Stimulated activated CD8-positive, alpha-beta memory T cell treated with anti-CD3 and anti-CD28 coated beads, Interleukin-4, amount 100 ng/mL, for 48 hours (primary cell): Measurements from ENCODE around the gene PTPRD.

Experiments used
- DNase-seq: peaks from one replicate; pipeline ENCODE4 v3.0.0-alpha.2; 2020

PTPRD gene

DNA sequence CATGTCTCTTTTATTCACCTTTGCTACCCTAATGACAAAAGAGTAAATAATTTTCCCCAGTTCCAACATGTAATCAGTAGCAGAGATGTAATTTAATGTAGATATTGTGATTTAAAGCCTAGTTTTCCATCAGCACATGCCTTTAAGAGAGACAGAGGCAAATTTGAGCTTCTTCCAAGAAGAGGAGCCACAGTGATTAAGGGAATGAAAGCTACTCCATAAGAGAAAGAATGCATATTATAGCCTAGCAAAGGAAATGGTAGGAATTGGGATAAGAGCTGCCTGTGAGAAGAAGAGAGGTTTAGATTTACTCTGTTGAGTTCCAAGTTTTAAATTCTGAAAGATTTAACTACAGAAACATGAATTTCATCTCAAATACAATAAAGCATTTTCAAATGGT lies 2222.2 kb downstream of the PTPRD start:
- DNase-seq: no peak

DNA sequence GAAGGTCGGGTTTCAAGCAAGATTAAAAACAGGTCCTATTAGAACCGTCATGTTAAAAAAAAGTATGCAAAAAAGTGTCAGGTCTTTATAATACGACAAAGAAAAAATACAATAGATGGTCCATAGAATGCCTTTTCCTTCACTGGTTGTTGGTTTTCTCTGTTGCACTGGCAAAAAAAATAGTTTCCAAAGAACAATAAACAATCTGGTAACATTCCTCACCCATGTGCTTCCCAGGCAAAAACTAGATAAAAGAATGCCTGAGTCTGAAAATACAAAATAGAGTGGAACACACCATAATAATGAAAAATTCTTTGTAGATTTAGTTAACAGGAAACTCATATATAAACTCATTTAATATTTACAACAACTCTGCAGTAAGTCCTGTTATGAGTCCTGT lies 2223.3 kb downstream of the PTPRD start:
- DNase-seq: no peak

DNA sequence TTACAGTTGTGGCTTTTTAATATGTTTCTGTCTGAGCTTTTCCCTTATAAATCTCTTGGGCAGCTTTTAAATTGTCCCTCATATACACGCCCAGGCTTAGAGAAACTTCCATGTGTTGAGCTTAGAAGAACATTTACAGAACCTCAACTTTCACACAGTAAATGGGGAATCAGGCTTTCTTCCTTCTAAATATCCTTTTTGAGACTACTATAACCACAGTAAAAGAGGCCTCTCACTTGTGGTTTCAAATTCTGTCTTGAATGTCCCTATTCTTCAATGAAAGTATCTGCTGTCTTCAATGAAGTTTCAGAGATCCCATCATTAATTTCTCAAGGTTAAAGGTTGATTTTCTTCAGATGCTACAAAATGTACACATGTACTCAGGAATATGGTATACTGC lies 2224.7 kb downstream of the PTPRD start:
- DNase-seq: no peak

DNA sequence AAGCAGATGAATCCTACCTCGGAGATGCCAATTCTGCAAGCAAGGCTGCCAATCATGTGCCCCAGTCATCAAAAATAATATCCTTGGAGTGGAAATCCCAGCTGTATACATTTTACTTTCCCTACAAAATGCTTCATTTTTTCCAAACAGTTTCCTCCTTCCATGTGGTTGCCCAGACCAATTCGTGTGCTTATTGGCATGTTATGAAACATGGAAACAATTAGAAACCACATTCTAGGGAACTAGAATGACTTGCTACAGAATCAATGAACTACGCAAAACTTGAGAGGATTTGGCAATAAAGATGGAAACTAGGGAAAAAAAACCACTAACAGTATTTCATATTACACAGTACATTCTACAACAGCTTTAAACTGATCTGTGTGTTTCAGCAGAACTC lies 2228.7 kb downstream of the PTPRD start:
- DNase-seq: no peak

DNA sequence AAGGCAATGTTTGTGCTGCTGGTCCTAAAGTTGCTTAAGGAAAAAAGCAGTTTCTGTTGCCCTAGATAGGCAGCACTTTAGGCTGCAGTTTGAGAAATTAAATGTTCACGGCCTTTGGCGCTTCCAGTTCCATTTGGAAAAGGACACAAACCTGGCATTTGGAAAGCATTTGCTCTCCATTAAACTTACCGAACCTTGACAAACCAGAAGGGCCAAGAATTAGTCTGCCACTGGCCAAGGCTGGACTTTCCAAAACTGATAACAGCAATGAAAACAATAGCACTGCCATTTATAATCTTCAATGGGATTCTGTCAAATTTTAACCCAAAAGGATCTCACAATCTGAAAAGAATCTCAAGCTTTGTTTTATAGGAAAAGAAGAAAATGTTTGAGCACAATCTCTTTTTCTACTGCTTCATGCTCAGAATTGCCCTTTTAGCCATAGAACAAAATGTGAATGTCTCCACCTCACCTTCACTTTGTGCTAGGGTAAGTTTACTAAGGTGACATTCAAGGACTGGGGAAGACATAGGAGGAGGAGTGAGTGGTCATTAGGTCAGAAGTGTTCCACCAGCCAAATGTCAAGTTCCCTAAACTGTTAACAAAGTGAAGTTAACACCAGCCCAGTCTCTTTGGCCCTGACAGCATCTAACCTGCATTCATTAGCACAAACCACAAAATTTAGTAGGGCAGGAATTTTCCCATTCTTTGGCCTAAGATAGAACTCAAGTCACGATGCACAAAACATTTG lies 2229.8 kb downstream of the PTPRD start:
- DNase-seq: no peak

DNA sequence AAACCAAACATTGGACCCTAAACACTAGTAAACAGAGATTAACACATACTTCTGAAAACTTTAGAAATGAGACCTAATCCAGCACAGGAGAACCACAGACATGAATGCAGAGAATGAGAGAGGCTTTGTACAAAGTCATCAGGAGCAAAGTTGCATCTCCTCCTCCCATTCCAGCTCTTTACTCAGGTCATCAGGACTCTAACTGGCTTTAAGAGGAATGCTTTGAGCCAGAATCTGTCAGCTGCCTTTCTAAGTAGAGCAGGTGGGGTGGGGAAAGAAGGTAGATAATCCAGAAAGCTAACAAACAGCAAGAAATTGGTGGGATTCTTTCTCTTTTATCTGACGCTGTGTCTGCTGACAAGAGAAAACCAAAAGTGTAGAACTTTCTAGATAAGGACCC lies 2230.5 kb downstream of the PTPRD start:
- DNase-seq: no peak

DNA sequence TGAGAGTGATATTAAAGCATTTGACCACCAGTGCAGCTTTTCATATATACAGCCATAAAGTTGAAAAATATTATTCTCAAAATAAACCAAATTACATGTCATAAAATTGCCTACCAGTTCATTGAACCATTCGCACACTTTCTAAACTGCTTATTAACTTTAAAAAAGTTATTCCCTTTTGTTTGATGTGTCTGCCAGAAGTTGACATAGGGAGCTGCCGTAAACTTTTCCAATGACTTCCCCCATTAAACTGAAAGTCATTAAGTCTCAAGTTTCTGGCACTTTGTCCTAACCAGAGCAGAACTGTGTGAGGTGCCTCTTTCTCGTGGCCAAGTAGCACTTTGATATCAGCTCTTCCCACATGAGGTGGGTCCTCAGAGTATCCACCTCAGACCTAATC lies 2231.2 kb downstream of the PTPRD start:
- DNase-seq: no peak

DNA sequence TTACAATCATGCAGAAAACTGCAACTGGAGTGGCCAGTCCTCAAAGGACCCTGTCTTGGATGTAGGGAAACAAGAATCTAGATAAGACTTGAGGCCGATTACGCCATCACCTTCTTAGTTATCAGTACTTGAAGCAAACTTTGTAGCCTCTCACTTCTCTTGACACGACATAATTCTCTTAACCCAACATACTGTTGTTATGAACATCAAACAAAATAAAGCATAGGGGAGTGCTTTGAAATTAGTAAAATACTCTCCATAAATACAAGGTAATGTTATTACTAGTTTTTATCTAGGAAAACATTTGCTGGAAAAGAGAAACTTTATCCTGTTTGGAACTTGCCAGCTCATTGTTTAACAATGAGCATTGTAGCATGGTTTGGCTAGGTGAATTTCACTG lies 2238.3 kb downstream of the PTPRD start:
- DNase-seq: no peak

DNA sequence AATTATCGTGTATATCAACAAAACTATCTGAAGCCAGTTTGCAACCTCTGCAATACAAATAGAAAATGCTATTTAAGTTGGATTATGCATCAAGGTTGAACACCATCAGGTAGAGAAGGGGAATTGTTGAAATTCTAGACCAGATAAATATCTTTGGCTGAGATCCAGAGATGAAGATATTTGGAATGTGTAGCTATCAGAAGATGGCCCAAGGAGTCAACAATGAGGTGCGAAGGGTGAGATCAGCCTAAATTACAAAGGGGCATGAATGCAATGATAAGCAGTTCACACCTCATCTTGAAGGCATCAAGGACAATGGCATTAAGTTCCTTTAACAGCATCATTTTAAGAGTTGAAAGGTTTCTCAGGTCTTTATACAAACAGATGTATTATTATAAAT lies 2241.1 kb downstream of the PTPRD start:
- no peak for DNase-seq

DNA sequence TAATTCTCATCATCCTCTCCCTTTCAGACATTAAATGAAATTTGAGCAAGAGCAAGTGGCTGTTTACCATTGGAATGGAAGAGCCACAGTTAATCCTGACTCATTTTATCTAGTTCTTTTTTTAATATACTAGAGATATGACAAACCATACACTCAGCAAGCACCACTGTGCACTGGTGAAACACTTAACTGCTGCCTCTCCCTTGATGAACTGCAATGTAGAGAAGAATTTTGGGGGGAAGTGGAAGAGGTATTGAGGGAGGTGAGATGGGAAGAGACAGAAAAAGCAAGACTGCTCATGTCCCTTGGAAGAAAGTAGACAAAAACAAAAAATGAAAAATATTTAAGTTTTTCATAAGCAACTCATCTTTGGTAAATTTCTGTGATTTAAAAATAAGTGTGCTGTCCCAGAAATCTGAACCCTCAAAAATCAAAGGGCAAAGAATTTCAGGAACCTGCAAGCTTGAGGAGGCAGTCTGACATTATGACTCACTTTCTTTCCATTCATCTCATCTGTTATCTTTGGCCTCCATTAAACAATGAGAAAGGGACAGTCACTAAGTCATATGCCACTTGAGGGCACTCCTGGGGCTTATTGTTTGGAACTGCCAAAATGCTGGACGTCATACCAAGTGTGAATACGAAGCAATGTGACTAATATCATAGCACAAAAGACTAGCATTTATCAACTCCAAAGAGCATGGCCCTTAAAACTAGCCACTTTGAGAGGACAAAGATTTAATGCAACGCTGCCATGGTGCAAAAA lies 2246.5 kb downstream of the PTPRD start:
- no peak for DNase-seq

DNA sequence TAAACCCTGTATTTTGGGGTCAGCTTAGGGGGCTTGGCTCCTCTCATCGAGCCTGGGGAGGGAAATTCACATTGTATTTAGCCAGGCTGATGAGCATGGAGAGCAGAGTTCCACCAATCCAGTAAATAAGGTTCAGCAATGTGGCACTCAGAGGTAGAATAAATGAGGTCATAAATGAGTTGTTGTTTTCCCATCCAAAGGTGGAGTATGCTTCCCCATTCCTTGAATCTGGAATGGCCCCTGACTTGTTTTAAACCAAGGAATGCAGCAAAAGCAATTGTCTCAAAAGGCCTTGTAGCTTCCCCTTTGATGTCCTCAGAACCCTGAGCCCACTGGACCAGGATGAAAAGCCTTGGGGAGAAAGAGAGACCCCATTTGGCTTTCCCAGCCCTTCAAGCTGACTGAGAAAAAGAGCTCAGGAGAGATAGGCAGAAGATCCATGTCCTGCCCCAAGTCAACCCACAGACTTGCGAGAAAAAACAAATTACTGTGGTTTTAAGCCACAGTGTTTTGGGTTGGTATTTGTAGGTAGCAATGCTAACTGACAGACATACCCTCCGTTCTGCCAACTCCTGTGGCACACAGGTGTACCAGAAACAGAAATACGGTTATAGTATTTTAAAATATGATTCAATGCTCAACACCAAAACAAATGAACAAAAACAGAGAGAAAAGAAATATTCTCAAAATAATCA lies 2247.2 kb downstream of the PTPRD start:
- DNase-seq: no peak

DNA sequence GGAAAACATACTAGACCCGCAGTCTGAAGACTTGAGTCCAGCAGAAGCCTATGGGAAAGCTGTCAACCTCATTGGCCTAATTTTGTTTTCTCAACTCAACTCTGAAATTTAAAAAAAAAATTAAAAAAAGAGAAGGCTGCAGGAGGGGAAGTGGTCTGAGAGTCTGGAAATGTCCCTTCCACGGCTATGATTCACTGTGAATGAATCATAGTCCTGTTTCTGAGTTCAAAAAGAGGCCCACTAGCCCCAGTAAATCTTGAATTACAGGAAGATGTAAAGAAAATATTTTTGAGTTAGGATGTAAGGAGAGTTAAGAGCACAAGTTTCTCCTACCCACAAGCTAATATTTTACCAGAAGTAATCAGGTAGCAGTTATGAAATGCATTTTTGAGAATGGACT lies 2247.8 kb downstream of the PTPRD start:
- no peak for DNase-seq

DNA sequence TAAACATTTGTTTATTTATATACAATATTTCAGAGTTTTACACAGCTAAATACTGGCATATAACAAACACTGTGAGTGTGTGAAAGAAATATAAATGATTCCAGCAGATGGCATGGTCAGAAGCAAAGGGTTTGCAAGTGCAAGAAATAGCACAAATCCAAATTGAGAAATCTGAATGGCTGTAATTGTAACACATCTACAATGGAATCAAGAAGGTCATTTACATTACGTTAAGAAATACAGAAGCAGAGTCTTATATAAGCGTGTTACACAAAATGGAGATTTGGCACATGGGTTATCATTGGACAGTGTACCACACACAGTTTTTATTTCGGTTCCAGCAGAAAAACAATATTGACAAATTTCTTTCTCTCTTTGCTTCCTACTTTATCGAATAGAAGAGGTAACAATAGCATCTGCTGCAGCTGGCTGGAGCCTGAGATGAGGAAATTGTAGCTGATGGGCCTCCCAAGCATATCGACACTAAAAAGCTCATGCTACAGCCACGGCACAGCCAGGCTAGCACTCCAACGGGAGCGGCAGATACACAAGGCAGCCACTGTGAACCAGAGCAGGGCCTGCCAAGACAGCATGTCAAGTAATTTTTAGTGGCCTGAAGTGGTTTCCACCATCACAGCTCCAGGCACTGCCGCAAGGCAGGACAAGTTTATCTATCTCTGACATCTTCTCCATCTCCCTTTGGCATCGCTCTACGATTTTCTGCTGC lies 2248.6 kb downstream of the PTPRD start:
- no peak for DNase-seq

DNA sequence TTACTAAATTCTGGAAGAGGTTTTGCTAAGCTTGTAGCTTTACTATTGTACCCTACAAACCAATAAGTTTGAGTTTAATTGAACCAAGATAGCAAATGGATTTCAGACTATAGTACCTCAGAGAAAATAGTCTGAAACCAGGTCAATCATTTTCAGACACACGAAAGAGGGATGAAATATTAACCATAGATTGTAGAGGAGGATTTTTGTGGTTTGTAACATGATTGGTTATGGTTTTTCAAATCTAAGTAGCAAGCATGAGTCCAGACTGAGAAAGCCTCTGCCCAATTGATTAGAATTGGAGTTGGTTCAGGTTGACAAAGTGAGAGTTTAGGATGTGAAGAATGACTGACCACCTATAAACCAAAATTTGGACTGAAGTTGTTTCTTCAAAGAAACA lies 2250.6 kb downstream of the PTPRD start:
- DNase-seq: no peak

DNA sequence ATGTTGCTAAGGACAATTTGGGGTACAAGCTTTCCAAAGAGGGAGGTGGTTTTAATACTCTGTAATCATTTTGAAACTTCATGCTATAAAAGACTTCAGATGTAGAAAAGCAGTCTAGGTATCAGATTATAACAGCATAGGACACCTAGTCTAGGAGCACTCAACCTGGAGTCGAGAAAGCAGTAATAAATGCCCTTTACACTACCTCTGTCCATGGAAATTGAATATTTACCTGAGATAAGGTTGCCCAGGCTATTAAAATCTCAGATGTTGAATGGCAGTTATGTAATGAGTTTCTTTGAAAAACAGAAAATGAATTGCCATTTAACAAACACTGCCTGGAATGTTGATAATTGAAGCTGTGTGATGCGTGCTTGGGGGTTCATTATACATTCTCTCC lies 2251.4 kb downstream of the PTPRD start:
- no peak for DNase-seq

DNA sequence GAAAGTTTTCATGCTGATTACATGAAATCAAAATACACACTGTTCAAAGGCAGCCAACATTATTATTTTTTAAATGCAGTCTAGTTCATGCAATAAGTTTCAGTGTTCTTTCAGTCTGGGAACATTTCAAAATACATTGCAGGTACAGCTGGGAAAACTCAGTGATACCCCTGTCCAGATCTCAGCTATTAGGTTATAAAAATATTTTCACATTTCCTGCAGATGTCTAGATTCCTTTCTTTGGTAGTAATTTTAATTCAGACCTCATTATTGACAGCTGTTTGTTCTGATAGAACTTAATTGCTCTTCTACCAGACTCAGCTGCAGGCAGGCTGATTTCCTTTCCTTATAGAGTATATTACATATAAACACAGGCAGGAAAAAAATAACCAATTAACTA lies 2256.4 kb downstream of the PTPRD start:
- no peak for DNase-seq

DNA sequence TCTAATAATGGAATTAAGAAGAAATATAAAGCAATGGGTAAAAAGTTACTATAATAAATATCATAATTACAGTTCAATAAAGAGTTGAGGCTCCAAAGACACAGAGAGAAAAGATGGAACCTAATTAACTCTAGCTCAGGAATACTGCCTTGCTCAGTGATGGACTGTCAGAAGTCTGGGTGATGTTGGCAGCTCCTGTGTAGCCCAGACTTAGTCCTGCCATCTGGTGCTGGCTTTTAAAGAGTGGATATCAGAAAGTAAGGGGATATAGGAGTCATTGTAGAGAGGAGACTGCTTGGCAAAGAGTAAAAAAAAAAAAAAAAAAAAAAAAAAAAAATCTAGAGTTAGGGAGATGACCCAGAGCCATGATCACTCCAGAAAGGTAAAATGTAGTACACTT lies 2261.4 kb downstream of the PTPRD start:
- DNase-seq: no peak

DNA sequence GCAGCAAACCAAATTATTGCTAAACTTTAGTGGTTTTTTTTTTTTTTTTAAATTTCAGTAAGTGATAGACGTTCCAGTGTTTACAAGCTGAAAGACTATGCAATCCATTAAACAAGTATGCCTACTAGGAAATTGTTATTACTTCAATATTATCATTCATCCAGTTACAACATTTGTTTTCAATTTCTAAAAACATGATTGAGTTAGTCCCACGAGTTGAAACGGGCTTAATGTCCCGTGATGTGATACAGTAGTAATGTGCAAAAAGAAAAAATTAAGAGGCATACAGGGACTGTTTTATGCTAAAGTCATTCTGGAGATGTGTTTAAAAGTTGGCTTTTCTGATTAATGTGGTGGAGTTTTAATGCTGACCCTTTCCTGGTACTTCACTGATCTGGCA lies 2262.9 kb downstream of the PTPRD start:
- DNase-seq: no peak

DNA sequence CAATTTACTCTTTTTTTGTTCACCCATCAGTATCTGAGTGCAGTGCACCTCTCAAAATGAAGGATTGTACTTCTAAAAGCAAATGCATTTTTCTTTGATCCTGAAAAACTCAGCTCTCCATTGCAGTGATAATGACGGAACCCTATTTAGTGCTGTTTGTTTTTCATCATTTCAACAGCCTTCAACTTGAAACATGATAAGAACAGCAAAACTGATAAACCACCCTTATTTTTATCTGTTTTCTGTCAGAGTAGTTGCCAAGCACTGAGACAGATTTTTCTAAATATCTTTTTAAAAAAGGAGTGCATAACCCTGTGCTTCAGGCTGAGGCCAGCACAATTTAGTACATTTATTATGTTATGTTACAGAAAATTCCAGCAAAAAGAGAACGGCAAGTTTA lies 2263.4 kb downstream of the PTPRD start:
- no peak for DNase-seq

DNA sequence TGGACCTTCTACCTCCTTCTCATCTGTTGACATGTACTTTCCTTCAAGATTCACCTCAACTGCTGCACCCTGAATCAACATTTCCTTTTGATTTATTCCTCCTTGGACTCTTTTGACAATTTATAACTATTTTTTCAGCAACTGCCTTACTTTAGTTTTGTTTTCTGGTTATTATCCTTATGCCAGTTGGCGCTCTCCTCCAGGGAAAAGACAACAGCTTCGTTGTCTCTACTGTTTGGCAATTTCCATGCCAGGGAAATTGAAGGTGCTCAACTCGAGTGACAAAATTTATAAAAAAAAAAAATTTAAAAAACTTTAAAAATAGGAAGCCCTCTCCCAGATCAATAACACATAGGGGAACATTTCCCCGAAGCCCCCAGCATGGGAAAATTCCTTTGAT lies 2264.0 kb downstream of the PTPRD start:
- no peak for DNase-seq

DNA sequence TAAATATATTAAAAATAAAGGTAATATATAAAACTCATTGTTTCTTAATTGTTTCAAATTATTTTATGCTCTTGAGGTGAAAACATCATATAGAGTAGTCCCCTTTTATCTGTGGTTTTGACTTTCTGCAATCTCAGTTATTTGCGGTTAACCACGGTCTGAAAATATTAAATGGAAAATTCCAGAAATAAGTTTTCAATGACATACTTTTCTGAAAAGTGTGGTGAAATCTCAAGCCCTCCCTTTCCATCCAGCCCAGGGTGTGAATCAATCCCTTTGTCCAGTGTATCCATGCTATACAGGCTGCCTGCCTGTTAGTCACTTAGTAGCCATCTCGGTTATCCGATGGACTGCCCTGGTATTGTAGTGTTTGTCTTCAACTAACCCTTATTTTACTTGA lies 2266.5 kb downstream of the PTPRD start:
- no peak for DNase-seq

DNA sequence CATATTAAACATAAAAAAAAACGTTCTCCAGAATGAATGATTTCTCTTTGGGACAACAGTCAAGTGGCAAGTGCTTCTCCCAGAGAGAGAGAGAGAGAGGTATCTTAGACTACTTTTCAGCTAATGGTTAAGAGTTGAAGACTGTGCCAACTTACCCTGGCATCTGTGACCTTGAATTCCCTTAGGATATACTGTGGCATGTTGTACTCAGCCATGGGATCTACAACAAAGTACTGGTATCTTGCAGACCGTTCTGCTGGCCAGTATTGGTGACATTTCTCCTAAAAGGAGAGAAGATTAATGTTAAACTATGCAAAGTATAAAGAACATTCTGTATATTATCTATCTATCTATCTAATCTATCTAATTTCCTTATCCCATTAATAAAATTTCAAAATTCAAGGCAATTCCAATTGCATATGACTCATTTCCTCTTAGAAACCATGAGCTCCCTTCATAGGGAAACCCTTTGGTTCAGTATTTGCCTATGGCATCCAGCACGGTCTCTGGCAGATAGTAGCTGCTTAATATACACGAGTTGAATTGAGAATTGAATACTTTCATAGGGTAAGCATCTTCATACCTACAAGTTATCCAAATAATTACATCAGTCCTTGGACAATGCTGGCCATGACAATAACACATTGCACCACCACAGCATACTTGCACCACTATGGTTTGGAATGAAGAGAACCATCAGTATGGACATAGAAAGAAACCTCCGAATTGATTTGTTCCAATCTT lies 2273.9 kb downstream of the PTPRD start:
- no peak for DNase-seq
